HUES6 (cell line): ENCODE results near the gene RNF6.
A peak's percentile ranks its signal among the peaks of the same experiment; 100 is the strongest.

Source experiments
- H3K27ac ChIP-seq: 2 replicates; pipeline ENCODE4 v1.7.0; 2013; ENCODE audit warnings: low read depth, mild to moderate bottlenecking, low read length, inconsistent platforms
- H3K27me3 ChIP-seq: 2 replicates; pipeline ENCODE4 v1.6.1; 2013; ENCODE audit warnings: low read length; ENCODE audit not compliant: control insufficient read depth, insufficient read depth
- H3K36me3 ChIP-seq: 2 replicates; pipeline ENCODE4 v1.6.1; 2013; ENCODE audit warnings: low read length; ENCODE audit not compliant: control insufficient read depth, insufficient read depth
- H3K4me1 ChIP-seq: 2 replicates; pipeline ENCODE4 v1.6.1; 2013; ENCODE audit warnings: low read length; ENCODE audit not compliant: control insufficient read depth, insufficient read depth
- H3K4me3 ChIP-seq: 2 replicates; pipeline ENCODE4 v1.5.1; 2013; ENCODE audit warnings: low read depth, low read length
- H3K9ac ChIP-seq: one replicate; pipeline ENCODE4 v1.6.1; 2013; ENCODE audit warnings: mild to moderate bottlenecking, low read length
- H3K9me3 ChIP-seq: 2 replicates; pipeline ENCODE4 v1.6.1; 2013; ENCODE audit warnings: low read depth, low read length; ENCODE audit not compliant: control insufficient read depth, insufficient read depth

Gene RNF6

GRCh38 chr13:26225896-26226617 lies 3.9 kb upstream of the RNF6 start:
- Histone ChIP-seq H3K4me3 (no peak overlapping the region), H3K27ac (no peak overlapping the region), H3K9ac (no peak overlapping the region), H3K27me3 (peaks cover 5% of the 10 kb centered on the region; the same call in 1 of the 2 replicates), H3K9me3 (no peaks in the 10 kb centered on the region), H3K36me3 (no peaks in the 10 kb centered on the region), H3K4me1 (no peaks in the 10 kb centered on the region)

DNA sequence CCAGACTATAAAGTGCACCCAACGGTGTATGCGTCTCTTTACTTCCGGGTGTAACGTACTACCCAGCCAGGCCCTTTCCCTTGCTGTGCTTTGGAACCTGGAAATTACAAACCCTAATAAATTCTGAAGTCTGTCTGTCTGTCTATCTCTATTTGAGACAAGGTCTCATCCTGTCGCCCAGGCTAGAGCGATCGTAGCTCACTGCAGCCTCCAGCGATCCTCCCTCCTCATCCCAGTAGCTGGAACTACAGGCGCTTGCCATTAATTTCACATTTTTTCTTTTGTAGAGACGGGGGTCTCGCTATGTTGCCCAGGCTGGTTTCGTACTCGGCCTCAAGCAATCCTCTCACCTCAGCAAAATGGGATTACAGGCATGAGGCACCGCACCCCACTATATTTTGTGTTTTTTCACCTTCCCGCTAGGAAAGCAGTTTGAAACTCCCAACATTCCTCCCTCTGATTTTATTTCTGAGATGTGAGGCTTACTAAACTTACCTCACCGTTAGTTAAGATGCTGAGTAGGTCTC lies 469 bp upstream of the RNF6 start:
- Histone ChIP-seq H3K27ac (peak overlapping the region; percentile 87; the same call in 1 of the 2 replicates), H3K36me3 (peaks cover 24% of the 10 kb centered on the region), H3K4me3 (peak overlapping the region; percentile 86), H3K27me3 (peaks cover 5% of the 10 kb centered on the region; the same call in 1 of the 2 replicates), H3K9ac (peak overlapping the region; percentile 97), H3K9me3 (no peaks in the 10 kb centered on the region), H3K4me1 (no peaks in the 10 kb centered on the region)

DNA sequence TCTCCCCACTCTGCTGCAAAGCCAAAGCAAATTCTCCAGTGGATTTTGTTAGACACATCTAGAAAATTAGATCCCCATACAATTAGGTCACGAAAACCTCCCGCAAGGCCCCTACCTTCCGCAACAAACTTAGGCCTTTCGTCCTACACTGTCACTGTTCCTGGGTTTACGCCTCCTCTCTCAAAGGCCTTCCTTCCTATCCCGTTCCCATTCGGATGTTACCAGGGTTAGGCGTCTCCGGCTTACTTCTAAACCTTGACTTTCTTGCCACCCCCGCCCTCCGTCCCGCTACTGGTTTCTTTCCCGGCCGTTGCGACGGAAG lies 754 bp downstream of the RNF6 start:
- no peaks in the 10 kb centered on the region for H3K4me1 ChIP-seq
- peaks cover 37% of the 10 kb centered on the region for H3K36me3 ChIP-seq
- no peak overlapping the region for H3K27ac ChIP-seq
- H3K27me3 ChIP-seq: no peaks in the 10 kb centered on the region
- H3K4me3 ChIP-seq: peak overlapping the region; percentile 86
- peak overlapping the region; percentile 97 for H3K9ac ChIP-seq
- no peaks in the 10 kb centered on the region for H3K9me3 ChIP-seq

DNA sequence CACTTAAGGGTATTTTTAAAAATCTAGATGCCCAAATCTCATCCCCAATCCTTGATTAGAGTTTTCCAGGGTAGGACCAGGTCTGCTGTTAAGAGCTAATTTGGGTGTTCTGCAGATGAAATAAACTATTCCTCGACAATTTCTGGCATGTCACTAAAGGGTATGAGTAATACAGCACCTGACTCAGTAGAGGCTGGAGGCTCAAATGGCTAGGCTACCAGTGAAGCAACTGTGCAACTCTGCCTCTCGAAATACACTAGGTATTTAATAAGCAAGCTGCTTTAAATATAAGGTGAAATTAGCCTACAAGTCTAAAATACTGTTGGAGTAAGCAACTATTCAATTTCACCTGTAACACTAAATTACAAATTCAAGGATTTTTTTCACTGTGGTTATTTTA lies 1.5 kb downstream of the RNF6 start:
- H3K27me3 ChIP-seq: no peaks in the 10 kb centered on the region

GRCh38 chr13:26219726-26220125 lies 2.4 kb downstream of the RNF6 start:
- Histone ChIP-seq H3K36me3 (peaks cover 53% of the 10 kb centered on the region), H3K9ac (no peak overlapping the region)

More for the DNA sequence above, 1.5 kb downstream of the RNF6 start:
- no peaks in the 10 kb centered on the region for H3K9me3 ChIP-seq
- peaks cover 44% of the 10 kb centered on the region for H3K36me3 ChIP-seq
- H3K9ac ChIP-seq: no peak overlapping the region
- H3K27ac ChIP-seq: no peak overlapping the region
- peak overlapping the region; percentile 86 for H3K4me3 ChIP-seq
- no peaks in the 10 kb centered on the region for H3K4me1 ChIP-seq

DNA sequence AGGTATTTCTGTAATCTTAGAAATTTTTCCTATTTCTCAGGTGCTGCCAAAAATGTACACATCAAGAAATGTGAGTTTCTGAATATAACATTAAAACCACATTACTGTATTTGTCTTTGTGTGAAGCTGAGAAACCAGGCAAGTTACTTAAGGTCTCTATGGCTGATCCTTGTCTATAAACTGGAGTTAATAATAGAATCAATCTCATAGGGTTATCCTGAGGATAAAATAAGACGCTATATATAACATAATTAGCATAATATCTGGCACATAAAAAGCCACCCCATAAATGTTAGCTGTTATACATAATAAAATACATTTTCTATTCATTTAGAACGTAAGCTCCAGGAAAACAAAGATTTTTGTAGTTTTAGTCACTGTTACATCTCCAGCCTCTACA lies 6.1 kb downstream of the RNF6 start:
- H3K36me3 ChIP-seq: peaks cover 79% of the 10 kb centered on the region
- H3K4me1 ChIP-seq: no peaks in the 10 kb centered on the region
- H3K27ac ChIP-seq: no peak overlapping the region
- H3K27me3 ChIP-seq: no peaks in the 10 kb centered on the region
- H3K9ac ChIP-seq: no peak overlapping the region
- no peaks in the 10 kb centered on the region for H3K9me3 ChIP-seq
- H3K4me3 ChIP-seq: no peak overlapping the region

More at GRCh38 chr13:26219726-26220125, 2.4 kb downstream of the RNF6 start:
- no peak overlapping the region for H3K4me3 ChIP-seq
- no peaks in the 10 kb centered on the region for H3K9me3 ChIP-seq
- H3K4me1 ChIP-seq: no peaks in the 10 kb centered on the region
- H3K27me3 ChIP-seq: no peaks in the 10 kb centered on the region
- no peak overlapping the region for H3K27ac ChIP-seq

DNA sequence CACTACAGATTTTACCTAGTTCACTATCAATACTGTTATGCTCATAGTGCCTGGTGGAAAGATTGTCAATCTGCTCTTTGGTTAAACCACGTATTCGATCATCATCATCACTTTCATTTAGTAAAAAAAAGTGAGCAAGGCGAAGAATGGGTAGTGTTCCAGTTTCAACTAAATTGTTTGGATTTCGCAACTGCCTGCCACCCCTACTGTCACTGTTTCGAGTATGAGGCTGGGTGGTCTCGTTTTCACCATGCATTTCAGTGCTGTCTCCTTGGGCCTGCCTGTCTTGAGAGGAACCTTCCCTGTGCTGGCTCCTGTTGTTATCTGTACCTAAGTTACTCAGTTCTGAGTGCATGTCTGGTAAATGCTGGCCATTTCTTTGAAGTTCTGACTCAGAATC lies 8.1 kb downstream of the RNF6 start:
- Histone ChIP-seq H3K9ac (no peak overlapping the region), H3K9me3 (no peaks in the 10 kb centered on the region), H3K27me3 (no peaks in the 10 kb centered on the region), H3K4me3 (no peak overlapping the region), H3K36me3 (peaks cover 67% of the 10 kb centered on the region), H3K27ac (no peak overlapping the region), H3K4me1 (no peaks in the 10 kb centered on the region)

DNA sequence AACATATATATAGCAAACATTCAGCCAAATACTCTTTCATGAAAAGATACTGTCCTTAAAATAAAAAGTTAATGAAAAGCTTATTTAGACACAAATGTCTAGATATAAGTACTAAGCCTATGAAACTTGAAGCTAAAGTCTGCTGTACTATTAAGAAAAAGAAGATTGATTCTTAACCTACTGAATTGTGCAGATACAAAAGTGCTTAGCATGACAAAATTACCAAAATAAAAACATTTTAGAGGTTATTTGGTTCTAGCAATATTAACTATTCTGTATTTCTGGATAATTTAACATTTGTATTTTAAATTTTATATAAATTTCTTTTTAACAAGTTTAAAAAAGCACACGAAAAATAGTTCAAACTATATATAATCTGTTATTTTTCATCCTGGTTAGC lies 8.8 kb downstream of the RNF6 start:
- Histone ChIP-seq H3K4me1 (no peaks in the 10 kb centered on the region), H3K27me3 (no peaks in the 10 kb centered on the region), H3K9ac (no peak overlapping the region), H3K9me3 (no peaks in the 10 kb centered on the region), H3K36me3 (peaks cover 62% of the 10 kb centered on the region), H3K27ac (no peak overlapping the region), H3K4me3 (no peak overlapping the region)

DNA sequence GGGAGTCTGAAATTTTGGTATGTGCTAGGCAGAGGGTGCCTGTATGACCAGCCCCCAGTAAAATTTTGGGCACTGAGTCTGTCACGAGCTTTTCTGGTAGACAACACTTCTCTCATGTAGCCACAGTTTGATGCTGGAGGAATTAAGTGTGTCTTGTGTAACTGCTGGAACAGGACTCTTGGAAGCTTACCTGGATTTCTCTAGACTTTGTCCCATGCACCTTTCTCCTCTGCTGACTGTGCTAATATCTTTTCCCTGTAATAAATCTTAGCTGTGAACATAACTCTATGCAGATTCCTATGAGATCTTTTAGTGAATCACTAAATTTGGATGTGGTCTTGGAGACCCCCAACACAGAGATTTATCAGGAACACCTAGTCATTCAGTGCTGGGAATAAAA lies 13.8 kb downstream of the RNF6 start:
- Histone ChIP-seq H3K9me3 (no peaks in the 10 kb centered on the region), H3K9ac (no peak overlapping the region), H3K4me3 (no peak overlapping the region), H3K36me3 (peaks cover 18% of the 10 kb centered on the region), H3K4me1 (no peaks in the 10 kb centered on the region), H3K27me3 (no peaks in the 10 kb centered on the region), H3K27ac (no peak overlapping the region)

DNA sequence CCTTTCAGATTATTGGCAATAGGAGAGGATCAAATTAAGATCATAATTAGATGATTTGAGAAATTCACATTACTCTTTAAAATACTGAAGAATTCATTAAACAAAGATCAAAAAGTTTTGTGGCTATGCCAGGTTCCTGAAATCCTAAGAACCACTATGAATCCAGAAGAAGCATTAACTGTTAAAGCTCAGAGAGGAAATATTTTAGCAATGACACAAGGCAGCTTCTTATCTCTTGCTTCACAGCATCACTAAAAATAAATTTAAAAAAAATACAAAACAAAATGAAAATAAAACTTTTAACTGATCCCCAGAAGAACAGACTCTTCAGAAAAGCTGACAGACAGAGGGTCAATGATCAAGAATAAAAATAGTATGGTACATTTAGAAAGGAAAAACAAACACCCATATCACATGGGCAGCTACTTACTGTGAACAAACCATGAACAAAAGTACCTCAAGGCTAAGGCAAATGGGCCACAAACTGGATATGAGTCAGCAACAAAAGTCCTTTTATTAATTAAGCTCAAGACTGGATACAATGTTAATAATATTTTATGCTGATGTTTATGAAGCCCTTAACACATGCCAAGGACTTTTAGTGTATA lies 19.6 kb downstream of the RNF6 start:
- no peak overlapping the region for H3K27ac ChIP-seq
- no peak overlapping the region for H3K4me3 ChIP-seq

DNA sequence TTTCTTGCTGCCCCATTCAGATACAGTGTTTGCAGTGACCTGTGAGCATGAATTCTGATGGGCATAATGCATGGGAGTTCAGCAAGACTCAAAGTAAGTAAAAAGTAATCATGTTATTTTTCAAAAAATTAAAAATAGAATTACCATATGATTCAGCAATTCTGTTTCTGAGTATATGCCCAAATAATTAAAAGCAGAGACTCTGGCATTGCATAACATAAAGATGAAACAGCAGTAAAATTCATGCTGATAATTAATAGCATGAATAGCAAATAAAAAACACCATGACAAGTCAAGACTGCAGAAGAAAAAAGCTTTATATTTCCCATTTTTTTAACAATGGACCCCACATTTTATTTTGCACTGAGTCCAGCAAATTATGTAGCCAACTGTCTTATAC lies 21.3 kb downstream of the RNF6 start:
- Histone ChIP-seq H3K27ac (no peak overlapping the region), H3K9me3 (no peaks in the 10 kb centered on the region), H3K36me3 (no peaks in the 10 kb centered on the region), H3K4me1 (no peaks in the 10 kb centered on the region), H3K4me3 (no peak overlapping the region), H3K9ac (no peak overlapping the region), H3K27me3 (no peaks in the 10 kb centered on the region)

More for the DNA sequence above, 19.6 kb downstream of the RNF6 start:
- no peak overlapping the region for H3K9ac ChIP-seq
- no peaks in the 10 kb centered on the region for H3K4me1 ChIP-seq
- H3K9me3 ChIP-seq: no peaks in the 10 kb centered on the region
- H3K27me3 ChIP-seq: no peaks in the 10 kb centered on the region
- no peaks in the 10 kb centered on the region for H3K36me3 ChIP-seq
